ENCODE data around the gene ECE1.
"Not testable (repeated sequence)": the region's sequence is repeated elsewhere in the genome, so short reads cannot be mapped to it uniquely, and the experiment has no call there.

ECE1 gene

GRCh38 chr1:21238141-21238800, 52.0 kb downstream of the ECE1 start:
- no peak overlapping the region; the same call in 1 of the 2 replicates for H3K9ac ChIP-seq (ENCODE audit: low read depth, low read length)
- peaks cover 28% of the 10 kb centered on the region for H3K36me3 ChIP-seq (ENCODE audit: insufficient read depth, low read depth, low read length)
- H3K4me3 ChIP-seq (ENCODE audit: low read length) = no peak overlapping the region
- no peaks in the 10 kb centered on the region for H3K27me3 ChIP-seq (ENCODE audit: insufficient read depth, low read length)
- no peak overlapping the region for H3K27ac ChIP-seq (ENCODE audit: low read length)
- H3K4me1 ChIP-seq (ENCODE audit: insufficient read depth, low read length) = peaks cover 7% of the 10 kb centered on the region; the same call in 1 of the 2 replicates
- H3K9me3 ChIP-seq (ENCODE audit: insufficient read depth, low read depth, low read length) = no peaks in the 10 kb centered on the region

GRCh38 chr1:21237446-21238088, 52.7 kb downstream of the ECE1 start:
- Histone ChIP-seq H3K4me1 (ENCODE audit: insufficient read depth, low read length) (peaks cover 7% of the 10 kb centered on the region; the same call in 1 of the 2 replicates), H3K27ac (ENCODE audit: low read length) (no peak overlapping the region)

GRCh38 chr1:21236178-21236577, 54.1 kb downstream of the ECE1 start:
- Histone ChIP-seq H3K4me3 (ENCODE audit: low read length) (no peak overlapping the region), H3K4me1 (ENCODE audit: insufficient read depth, low read length) (peaks cover 7% of the 10 kb centered on the region; the same call in 1 of the 2 replicates), H3K27ac (ENCODE audit: low read length) (no peak overlapping the region), H3K9me3 (ENCODE audit: insufficient read depth, low read depth, low read length) (no peaks in the 10 kb centered on the region), H3K9ac (ENCODE audit: low read depth, low read length) (no peak overlapping the region), H3K27me3 (ENCODE audit: insufficient read depth, low read length) (no peaks in the 10 kb centered on the region), H3K36me3 (ENCODE audit: insufficient read depth, low read depth, low read length) (peaks cover 27% of the 10 kb centered on the region)

More at GRCh38 chr1:21237446-21238088, 52.7 kb downstream of the ECE1 start:
- Histone ChIP-seq H3K4me3 (ENCODE audit: low read length) (no peak overlapping the region), H3K9ac (ENCODE audit: low read depth, low read length) (no peak overlapping the region; the same call in 1 of the 2 replicates), H3K9me3 (ENCODE audit: insufficient read depth, low read depth, low read length) (no peaks in the 10 kb centered on the region), H3K27me3 (ENCODE audit: insufficient read depth, low read length) (no peaks in the 10 kb centered on the region), H3K36me3 (ENCODE audit: insufficient read depth, low read depth, low read length) (peaks cover 32% of the 10 kb centered on the region)

GRCh38 chr1:21234779-21235178, 55.5 kb downstream of the ECE1 start:
- peaks cover 7% of the 10 kb centered on the region; the same call in 1 of the 2 replicates for H3K4me1 ChIP-seq (ENCODE audit: insufficient read depth, low read length)
- H3K27me3 ChIP-seq (ENCODE audit: insufficient read depth, low read length) = no peaks in the 10 kb centered on the region
- no peak overlapping the region for H3K4me3 ChIP-seq (ENCODE audit: low read length)
- H3K27ac ChIP-seq (ENCODE audit: low read length) = no peak overlapping the region
- H3K9me3 ChIP-seq (ENCODE audit: insufficient read depth, low read depth, low read length) = no peaks in the 10 kb centered on the region
- H3K9ac ChIP-seq (ENCODE audit: low read depth, low read length) = no peak overlapping the region
- peaks cover 27% of the 10 kb centered on the region for H3K36me3 ChIP-seq (ENCODE audit: insufficient read depth, low read depth, low read length)

GRCh38 chr1:21233490-21233889, 56.8 kb downstream of the ECE1 start:
- Histone ChIP-seq H3K9ac (ENCODE audit: low read depth, low read length) (no peak overlapping the region), H3K36me3 (ENCODE audit: insufficient read depth, low read depth, low read length) (peaks cover 27% of the 10 kb centered on the region), H3K27ac (ENCODE audit: low read length) (no peak overlapping the region), H3K9me3 (ENCODE audit: insufficient read depth, low read depth, low read length) (no peaks in the 10 kb centered on the region), H3K4me1 (ENCODE audit: insufficient read depth, low read length) (peaks cover 7% of the 10 kb centered on the region; the same call in 1 of the 2 replicates), H3K4me3 (ENCODE audit: low read length) (no peak overlapping the region), H3K27me3 (ENCODE audit: insufficient read depth, low read length) (no peaks in the 10 kb centered on the region)

- peaks cover 22% of the 10 kb centered on the region; the same call in 1 of the 2 replicates for H3K36me3 ChIP-seq (ENCODE audit: insufficient read depth, low read depth, low read length)
- H3K9me3 ChIP-seq (ENCODE audit: insufficient read depth, low read depth, low read length) = no peaks in the 10 kb centered on the region
- no peaks in the 10 kb centered on the region for H3K27me3 ChIP-seq (ENCODE audit: insufficient read depth, low read length)
- no peak overlapping the region for H3K27ac ChIP-seq (ENCODE audit: low read length)
- no peak overlapping the region for H3K4me3 ChIP-seq (ENCODE audit: low read length)
- no peak overlapping the region for H3K9ac ChIP-seq (ENCODE audit: low read depth, low read length)
- no peaks in the 10 kb centered on the region for H3K4me1 ChIP-seq (ENCODE audit: insufficient read depth, low read length)
Measured at GRCh38 chr1:21232044-21232443, 58.2 kb downstream of the ECE1 start.

GRCh38 chr1:21229246-21230000, 60.8 kb downstream of the ECE1 start:
- H3K4me3 ChIP-seq (ENCODE audit: low read length) = no peak overlapping the region
- no peaks in the 10 kb centered on the region for H3K9me3 ChIP-seq (ENCODE audit: insufficient read depth, low read depth, low read length)
- no peak overlapping the region for H3K27ac ChIP-seq (ENCODE audit: low read length)
- H3K4me1 ChIP-seq (ENCODE audit: insufficient read depth, low read length) = no peaks in the 10 kb centered on the region
- H3K9ac ChIP-seq (ENCODE audit: low read depth, low read length) = no peak overlapping the region
- H3K27me3 ChIP-seq (ENCODE audit: insufficient read depth, low read length) = no peaks in the 10 kb centered on the region
- H3K36me3 ChIP-seq (ENCODE audit: insufficient read depth, low read depth, low read length) = peaks cover 14% of the 10 kb centered on the region; the same call in 1 of the 2 replicates

- H3K36me3 ChIP-seq (ENCODE audit: insufficient read depth, low read depth, low read length) = peaks cover 14% of the 10 kb centered on the region; the same call in 1 of the 2 replicates
- not testable (repeated sequence) for H3K9me3 ChIP-seq (ENCODE audit: insufficient read depth, low read depth, low read length); H3K4me1 ChIP-seq (ENCODE audit: insufficient read depth, low read length)
Measured at GRCh38 chr1:21228224-21228623, 62.0 kb downstream of the ECE1 start.

GRCh38 chr1:21225065-21225464, 65.2 kb downstream of the ECE1 start:
- Histone ChIP-seq H3K4me1 (ENCODE audit: insufficient read depth, low read length) (no peaks in the 10 kb centered on the region), H3K9ac (ENCODE audit: low read depth, low read length) (no peak overlapping the region), H3K27me3 (ENCODE audit: insufficient read depth, low read length) (no peaks in the 10 kb centered on the region), H3K36me3 (ENCODE audit: insufficient read depth, low read depth, low read length) (peaks cover 27% of the 10 kb centered on the region), H3K9me3 (ENCODE audit: insufficient read depth, low read depth, low read length) (no peaks in the 10 kb centered on the region), H3K4me3 (ENCODE audit: low read length) (no peak overlapping the region), H3K27ac (ENCODE audit: low read length) (no peak overlapping the region)

More at GRCh38 chr1:21228224-21228623, 62.0 kb downstream of the ECE1 start:
- H3K9ac ChIP-seq (ENCODE audit: low read depth, low read length); H3K4me3 ChIP-seq (ENCODE audit: low read length); H3K27ac ChIP-seq (ENCODE audit: low read length); H3K27me3 ChIP-seq (ENCODE audit: insufficient read depth, low read length): not testable (repeated sequence)

- Histone ChIP-seq H3K4me3 (ENCODE audit: low read length) (no peak overlapping the region), H3K9ac (ENCODE audit: low read depth, low read length) (no peak overlapping the region), H3K36me3 (ENCODE audit: insufficient read depth, low read depth, low read length) (peaks cover 37% of the 10 kb centered on the region), H3K27ac (ENCODE audit: low read length) (no peak overlapping the region), H3K4me1 (ENCODE audit: insufficient read depth, low read length) (no peaks in the 10 kb centered on the region), H3K27me3 (ENCODE audit: insufficient read depth, low read length) (no peaks in the 10 kb centered on the region), H3K9me3 (ENCODE audit: insufficient read depth, low read depth, low read length) (no peaks in the 10 kb centered on the region)
Measured at GRCh38 chr1:21220815-21221214, 69.4 kb downstream of the ECE1 start.

GRCh38 chr1:21219674-21220073, 70.6 kb downstream of the ECE1 start:
- H3K4me3 ChIP-seq (ENCODE audit: low read length) = no peak overlapping the region
- H3K9ac ChIP-seq (ENCODE audit: low read depth, low read length) = no peak overlapping the region

More at GRCh38 chr1:21219674-21220073, 70.6 kb downstream of the ECE1 start:
- Histone ChIP-seq H3K27ac (ENCODE audit: low read length) (no peak overlapping the region), H3K27me3 (ENCODE audit: insufficient read depth, low read length) (no peaks in the 10 kb centered on the region), H3K36me3 (ENCODE audit: insufficient read depth, low read depth, low read length) (peaks cover 31% of the 10 kb centered on the region), H3K9me3 (ENCODE audit: insufficient read depth, low read depth, low read length) (no peaks in the 10 kb centered on the region), H3K4me1 (ENCODE audit: insufficient read depth, low read length) (no peaks in the 10 kb centered on the region)
